GM20431 (cell line): Measurements from ENCODE around the gene UQCRH.

Source experiments
- in situ Hi-C: fragments of 300-500 bp; cut with MseI, MboI; formaldehyde crosslinking; loops from one replicate; pipeline ENCODE4 v1.15.0; 2020; ENCODE audit warnings: low sequenced_read_pairs; ENCODE audit not compliant: unreplicated experiment

The UQCRH gene

GRCh38 chr1:46303038-46303871 lies at the start of gene UQCRH, which contains the start of gene LRRC41:
UQCRH (plus strand) TSS chr1:46303698; CDS start chr1:46303767, 69 bp downstream.
LRRC41 (minus strand) TSS chr1:46303616; CDS start chr1:46303322, 294 bp downstream.
- in situ Hi-C loops: no loop called here

- in situ Hi-C loops: no loop called here
These were observed 48.8 kb upstream of the UQCRH start for GRCh38 chr1:46254668-46255067.

- in situ Hi-C loops: no loop called here
These were observed 47.0 kb upstream of the UQCRH start for GRCh38 chr1:46256523-46256922.

GRCh38 chr1:46262508-46262907 lies 41.0 kb upstream of the UQCRH start:
- in situ Hi-C loops: no loop called here

GRCh38 chr1:46263146-46263545 lies 40.4 kb upstream of the UQCRH start:
- in situ Hi-C loops: no loop called here

- in situ Hi-C loops: no loop called here
These were observed 34.9 kb upstream of the UQCRH start for GRCh38 chr1:46268578-46268977.

- in situ Hi-C loops: no loop called here
These were observed 29.1 kb upstream of the UQCRH start for GRCh38 chr1:46274225-46275029.

- in situ Hi-C loops: no loop called here
These were observed 28.5 kb upstream of the UQCRH start for GRCh38 chr1:46275030-46275337.

- in situ Hi-C loops: no loop called here
These were observed 25.7 kb upstream of the UQCRH start for GRCh38 chr1:46277658-46278373.

GRCh38 chr1:46278807-46279206 lies 24.7 kb upstream of the UQCRH start:
- in situ Hi-C loops: no loop called here

- in situ Hi-C loops: no loop called here
These were observed 23.4 kb upstream of the UQCRH start for GRCh38 chr1:46280092-46280491.

- in situ Hi-C loops: no loop called here
These were observed 22.5 kb upstream of the UQCRH start for GRCh38 chr1:46281021-46281420.

- in situ Hi-C loops: no loop called here
These were observed 19.4 kb upstream of the UQCRH start for GRCh38 chr1:46284058-46284457.

GRCh38 chr1:46284597-46285564 lies 18.6 kb upstream of the UQCRH start:
- in situ Hi-C loops: no loop called here

- in situ Hi-C loops: no loop called here
These were observed 17.6 kb upstream of the UQCRH start for GRCh38 chr1:46285730-46286477.

- in situ Hi-C loops: no loop called here
These were observed 14.9 kb upstream of the UQCRH start for GRCh38 chr1:46288485-46289133.

GRCh38 chr1:46289134-46289494 lies 14.4 kb upstream of the UQCRH start:
- in situ Hi-C loops: no loop called here

- in situ Hi-C loops: no loop called here
These were observed 13.5 kb upstream of the UQCRH start for GRCh38 chr1:46289976-46290375.
